HEK293T (cell line): ENCODE measurements around the gene SBF1.

Experiments used
- ARNT ChIP-seq: fragments of 450-650 bp; IDR thresholded peaks from 2 replicates; pipeline ENCODE4 v1.6.1; 2017; ENCODE audit warnings: mild to moderate bottlenecking
- BHLHE40 ChIP-seq: fragments of 450-650 bp; IDR thresholded peaks from 2 replicates; pipeline ENCODE4 v1.6.1; 2016; ENCODE audit warnings: mild to moderate bottlenecking, moderate library complexity, borderline replicate concordance
- ELF4 ChIP-seq: fragments of 450-650 bp; IDR thresholded peaks from 2 replicates; pipeline ENCODE4 v1.6.1; 2017; ENCODE audit warnings: antibody characterized with exemption
- FOXK2 ChIP-seq: fragments of 450-650 bp; IDR thresholded peaks from 2 replicates; pipeline ENCODE4 v1.6.1; 2016; ENCODE audit warnings: mild to moderate bottlenecking
- FOXM1 ChIP-seq: fragments of 450-650 bp; IDR thresholded peaks from 2 replicates; pipeline ENCODE4 v1.6.1; 2017; ENCODE audit warnings: mild to moderate bottlenecking, borderline replicate concordance
- L3MBTL2 ChIP-seq: fragments of 450-650 bp; conservative IDR thresholded peaks from 2 replicates; pipeline ENCODE4 v1.6.1; 2016; ENCODE audit warnings: mild to moderate bottlenecking
- LEF1 ChIP-seq: fragments of 450-650 bp; IDR thresholded peaks from 2 replicates; pipeline ENCODE4 v1.6.1; 2017; ENCODE audit warnings: mild to moderate bottlenecking, borderline replicate concordance
- SP1 ChIP-seq: fragments of 450-650 bp; IDR thresholded peaks from 2 replicates; pipeline ENCODE4 v1.6.1; 2017
- SUZ12 ChIP-seq: fragments of 450-650 bp; IDR thresholded peaks from 2 replicates; pipeline ENCODE4 v1.6.1; 2016; ENCODE audit warnings: mild to moderate bottlenecking
- TARDBP ChIP-seq: fragments of 450-650 bp; IDR thresholded peaks from 2 replicates; pipeline ENCODE4 v1.6.1; 2016
- ZNF384 ChIP-seq: fragments of 450-650 bp; IDR thresholded peaks from 2 replicates; pipeline ENCODE4 v1.6.1; 2016
- TF ChIP-seq, protein P1 (sequence below): fragments of 450-650 bp; IDR thresholded peaks from 2 replicates; pipeline ENCODE4 v1.6.1; 2016

DNA sequence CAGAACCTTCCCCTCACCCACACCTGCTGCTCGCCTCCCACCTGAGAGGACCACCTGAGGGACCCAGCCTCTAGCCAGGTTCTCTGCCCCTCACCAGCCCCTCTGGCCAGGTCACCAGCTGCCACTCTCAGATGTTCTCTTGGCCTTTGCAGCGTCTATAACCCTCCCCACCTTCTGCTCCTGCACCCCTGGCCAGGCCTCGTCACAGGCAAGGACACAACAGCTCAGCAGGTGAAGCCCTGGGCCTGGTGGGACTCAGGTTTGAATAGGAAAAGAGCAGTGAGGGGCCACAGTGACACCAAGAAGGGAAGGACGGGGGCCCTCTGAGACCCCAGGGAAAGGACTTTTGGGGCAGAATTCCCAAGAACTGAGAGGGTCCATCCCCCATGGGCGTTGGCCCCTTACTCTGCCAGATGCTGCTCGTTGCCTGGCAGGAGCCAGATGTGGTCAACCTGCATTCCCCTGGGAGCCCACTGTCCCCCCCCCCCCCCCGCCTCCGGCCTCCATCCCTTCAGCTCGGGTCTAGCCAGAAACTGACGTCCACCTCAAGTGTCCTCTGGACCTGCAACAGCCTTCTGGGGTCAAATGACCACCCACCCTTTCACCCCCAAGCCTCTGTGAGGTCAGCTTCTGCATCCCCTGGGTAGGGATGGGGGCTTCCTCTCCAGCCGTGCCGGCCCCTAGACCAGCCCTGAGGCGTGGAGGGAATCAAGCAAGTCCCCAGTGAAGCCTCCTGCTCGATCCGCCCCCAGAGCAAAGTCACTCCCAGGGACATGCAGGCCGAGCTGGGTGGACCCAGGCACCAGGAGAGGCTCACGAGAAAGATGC is 28.7 kb downstream of the SBF1 start:
- no peak for TF ChIP-seq FOXK2
- TF ChIP-seq SP1: no peak
- no peak for TF ChIP-seq ZNF384
- TF ChIP-seq, protein P1, sequence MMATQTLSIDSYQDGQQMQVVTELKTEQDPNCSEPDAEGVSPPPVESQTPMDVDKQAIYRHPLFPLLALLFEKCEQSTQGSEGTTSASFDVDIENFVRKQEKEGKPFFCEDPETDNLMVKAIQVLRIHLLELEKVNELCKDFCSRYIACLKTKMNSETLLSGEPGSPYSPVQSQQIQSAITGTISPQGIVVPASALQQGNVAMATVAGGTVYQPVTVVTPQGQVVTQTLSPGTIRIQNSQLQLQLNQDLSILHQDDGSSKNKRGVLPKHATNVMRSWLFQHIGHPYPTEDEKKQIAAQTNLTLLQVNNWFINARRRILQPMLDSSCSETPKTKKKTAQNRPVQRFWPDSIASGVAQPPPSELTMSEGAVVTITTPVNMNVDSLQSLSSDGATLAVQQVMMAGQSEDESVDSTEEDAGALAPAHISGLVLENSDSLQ: no peak
- no peak for TF ChIP-seq L3MBTL2
- TF ChIP-seq ELF4: no peak
- TF ChIP-seq LEF1: no peak
- TF ChIP-seq FOXM1: no peak
- no peak for TF ChIP-seq SUZ12
- TF ChIP-seq TARDBP: no peak
- TF ChIP-seq BHLHE40: no peak
- TF ChIP-seq ARNT: no peak
